SU-DHL-6 (cell line): ENCODE results near the gene MRPL39.

ENCODE experiments used
- H2AFZ ChIP-seq: fragments of 200-600 bp; sonication (generic); 2 replicates; pipeline ENCODE4 v1.6.1; 2014; ENCODE audit warnings: low read depth, mild to moderate bottlenecking, moderate library complexity, mixed read lengths, antibody characterized with exemption, low read length; ENCODE audit not compliant: severe bottlenecking
- H3F3A ChIP-seq: fragments of 200-600 bp; shearing (Covaris generic); 2 replicates; pipeline ENCODE4 v1.6.0; 2016; ENCODE audit warnings: antibody characterized with exemption, mild to moderate bottlenecking; ENCODE audit not compliant: insufficient read depth
- H3K27ac ChIP-seq: fragments of 200-600 bp; sonication (generic); 2 replicates; pipeline ENCODE4 v1.5.1; 2016; ENCODE audit warnings: low read depth, mild to moderate bottlenecking, low read length, moderate library complexity, mixed read lengths
- H3K27me3 ChIP-seq: fragments of 200-600 bp; sonication (generic), shearing (Covaris generic); 2 replicates; pipeline ENCODE4 v1.6.0; 2014; ENCODE audit warnings: mild to moderate bottlenecking, low read length
- H3K36me3 ChIP-seq: fragments of 200-600 bp; sonication (generic); 2 replicates; pipeline ENCODE4 v1.6.1; 2014; ENCODE audit warnings: mild to moderate bottlenecking, low read length, mixed read lengths
- H3K4me2 ChIP-seq: fragments of 300-600, 200-600 bp; shearing (Covaris generic), sonication (generic); 2 replicates; pipeline ENCODE4 v1.6.0; 2014; ENCODE audit warnings: low read length, low read depth, mild to moderate bottlenecking; ENCODE audit not compliant: poor library complexity, severe bottlenecking
- H3K4me3 ChIP-seq: fragments of 200-600 bp; sonication (generic); 2 replicates; pipeline ENCODE4 v1.5.1; 2014; ENCODE audit warnings: antibody characterized with exemption, low read length, mild to moderate bottlenecking, mixed read lengths; ENCODE audit not compliant: insufficient read depth, poor library complexity, severe bottlenecking
- H3K79me2 ChIP-seq: fragments of 200-600 bp; sonication (generic); 2 replicates; pipeline ENCODE4 v1.6.1; 2014; ENCODE audit warnings: mild to moderate bottlenecking, low read length, moderate library complexity; ENCODE audit not compliant: insufficient read depth
- H3K9ac ChIP-seq: fragments of 200-600 bp; sonication (generic); 2 replicates; pipeline ENCODE4 v1.7.0; 2014; ENCODE audit warnings: mild to moderate bottlenecking, low read length
- H3K9me2 ChIP-seq: fragments of 200-600 bp; sonication (generic); replicated peaks from 2 replicates; pipeline ENCODE4 v1.6.1; 2014; ENCODE audit warnings: low read length; ENCODE audit not compliant: insufficient read depth
- H3K9me3 ChIP-seq: fragments of 200-600 bp; sonication (generic); 2 replicates; pipeline ENCODE4 v1.6.1; 2014; ENCODE audit warnings: low read length, mixed read lengths; ENCODE audit not compliant: insufficient read depth
- H4K20me1 ChIP-seq: fragments of 200-600 bp; sonication (generic); 2 replicates; pipeline ENCODE4 v1.6.1; 2014; ENCODE audit warnings: low read depth, mild to moderate bottlenecking, antibody characterized with exemption, low read length, moderate library complexity, mixed read lengths
- EZH2phosphoT487 ChIP-seq: fragments of 200-600 bp; sonication (generic), shearing (Covaris generic); conservative IDR thresholded peaks from 2 replicates; pipeline ENCODE4 v1.6.1; 2018; ENCODE audit warnings: mild to moderate bottlenecking, antibody characterized with exemption, low read length, moderate library complexity, mixed read lengths
- TF ChIP-seq, protein P1 (sequence below): fragments of 200-600 bp; sonication (generic); IDR thresholded peaks from one replicate; pipeline ENCODE4 v1.5.1; 2017; ENCODE audit warnings: antibody characterized with exemption, mild to moderate bottlenecking, low read length, moderate library complexity; ENCODE audit not compliant: insufficient read depth, poor library complexity, severe bottlenecking

MRPL39 gene

DNA sequence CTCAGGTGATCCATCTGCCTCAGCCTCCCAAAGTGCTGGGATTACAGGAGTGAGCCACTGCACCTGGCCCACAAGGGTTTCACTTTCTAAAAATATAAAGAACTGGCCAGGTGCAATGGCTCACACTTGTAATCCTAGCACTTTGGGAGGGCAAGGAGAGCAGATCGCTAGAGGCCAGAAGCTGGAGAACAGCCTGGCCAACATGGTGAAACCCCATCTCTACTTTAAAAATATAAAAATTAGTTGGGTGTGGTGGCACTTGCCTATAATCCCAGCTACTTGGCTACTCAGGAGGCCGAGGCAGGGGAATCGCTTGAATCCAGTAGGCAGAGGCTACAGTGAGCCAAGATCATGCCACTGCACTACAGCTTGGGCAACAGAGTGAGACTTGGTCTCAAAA, 25.7 kb downstream of the MRPL39 start:
- peaks cover 13% of the 10 kb centered on the region for H3F3A ChIP-seq
- no peaks in the 10 kb centered on the region for H3K9me2 ChIP-seq
- H3K79me2 ChIP-seq = no peaks in the 10 kb centered on the region
- H2AFZ ChIP-seq = no peak overlapping the region
- H3K4me3 ChIP-seq = no peak overlapping the region
- TF ChIP-seq, protein P1, sequence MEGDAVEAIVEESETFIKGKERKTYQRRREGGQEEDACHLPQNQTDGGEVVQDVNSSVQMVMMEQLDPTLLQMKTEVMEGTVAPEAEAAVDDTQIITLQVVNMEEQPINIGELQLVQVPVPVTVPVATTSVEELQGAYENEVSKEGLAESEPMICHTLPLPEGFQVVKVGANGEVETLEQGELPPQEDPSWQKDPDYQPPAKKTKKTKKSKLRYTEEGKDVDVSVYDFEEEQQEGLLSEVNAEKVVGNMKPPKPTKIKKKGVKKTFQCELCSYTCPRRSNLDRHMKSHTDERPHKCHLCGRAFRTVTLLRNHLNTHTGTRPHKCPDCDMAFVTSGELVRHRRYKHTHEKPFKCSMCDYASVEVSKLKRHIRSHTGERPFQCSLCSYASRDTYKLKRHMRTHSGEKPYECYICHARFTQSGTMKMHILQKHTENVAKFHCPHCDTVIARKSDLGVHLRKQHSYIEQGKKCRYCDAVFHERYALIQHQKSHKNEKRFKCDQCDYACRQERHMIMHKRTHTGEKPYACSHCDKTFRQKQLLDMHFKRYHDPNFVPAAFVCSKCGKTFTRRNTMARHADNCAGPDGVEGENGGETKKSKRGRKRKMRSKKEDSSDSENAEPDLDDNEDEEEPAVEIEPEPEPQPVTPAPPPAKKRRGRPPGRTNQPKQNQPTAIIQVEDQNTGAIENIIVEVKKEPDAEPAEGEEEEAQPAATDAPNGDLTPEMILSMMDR = no peak
- no peak for TF ChIP-seq EZH2phosphoT487
- no peaks in the 10 kb centered on the region for H3K9me3 ChIP-seq
- H3K36me3 ChIP-seq = peaks cover 10% of the 10 kb centered on the region; the same call in 1 of the 2 replicates
- H3K4me2 ChIP-seq = no peak overlapping the region
- no peaks in the 10 kb centered on the region for H3K27me3 ChIP-seq
- no peaks in the 10 kb centered on the region for H4K20me1 ChIP-seq
- no peak overlapping the region for H3K9ac ChIP-seq
- no peak overlapping the region for H3K27ac ChIP-seq

DNA sequence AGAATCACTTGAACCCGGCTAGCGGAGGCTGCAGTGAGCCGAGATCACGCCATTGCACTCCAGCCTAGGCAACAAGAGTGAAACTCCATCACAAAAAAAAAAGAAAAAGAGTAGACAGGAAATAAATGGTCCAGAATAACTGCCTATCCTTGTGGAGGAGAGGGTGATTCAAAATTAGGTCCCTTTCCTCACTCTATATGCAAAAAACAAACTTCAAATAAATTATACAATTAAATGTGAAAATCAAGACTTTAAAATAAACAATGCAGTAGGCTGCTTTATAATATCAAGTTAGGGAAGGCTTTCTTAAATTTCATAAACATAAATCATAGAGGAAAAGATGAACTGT, 26.4 kb downstream of the MRPL39 start:
- Histone ChIP-seq H3K4me2 (no peak overlapping the region), H3K27ac (no peak overlapping the region), H3K27me3 (no peaks in the 10 kb centered on the region), H4K20me1 (no peaks in the 10 kb centered on the region), H3K36me3 (peaks cover 3% of the 10 kb centered on the region; the same call in 1 of the 2 replicates), H3K9me3 (no peaks in the 10 kb centered on the region), H3K9ac (no peak overlapping the region), H3K9me2 (no peaks in the 10 kb centered on the region), H3F3A (peaks cover 13% of the 10 kb centered on the region), H2AFZ (no peak overlapping the region), H3K79me2 (no peaks in the 10 kb centered on the region), H3K4me3 (no peak overlapping the region)
- TF ChIP-seq, protein P1 = no peak
- no peak for TF ChIP-seq EZH2phosphoT487

DNA sequence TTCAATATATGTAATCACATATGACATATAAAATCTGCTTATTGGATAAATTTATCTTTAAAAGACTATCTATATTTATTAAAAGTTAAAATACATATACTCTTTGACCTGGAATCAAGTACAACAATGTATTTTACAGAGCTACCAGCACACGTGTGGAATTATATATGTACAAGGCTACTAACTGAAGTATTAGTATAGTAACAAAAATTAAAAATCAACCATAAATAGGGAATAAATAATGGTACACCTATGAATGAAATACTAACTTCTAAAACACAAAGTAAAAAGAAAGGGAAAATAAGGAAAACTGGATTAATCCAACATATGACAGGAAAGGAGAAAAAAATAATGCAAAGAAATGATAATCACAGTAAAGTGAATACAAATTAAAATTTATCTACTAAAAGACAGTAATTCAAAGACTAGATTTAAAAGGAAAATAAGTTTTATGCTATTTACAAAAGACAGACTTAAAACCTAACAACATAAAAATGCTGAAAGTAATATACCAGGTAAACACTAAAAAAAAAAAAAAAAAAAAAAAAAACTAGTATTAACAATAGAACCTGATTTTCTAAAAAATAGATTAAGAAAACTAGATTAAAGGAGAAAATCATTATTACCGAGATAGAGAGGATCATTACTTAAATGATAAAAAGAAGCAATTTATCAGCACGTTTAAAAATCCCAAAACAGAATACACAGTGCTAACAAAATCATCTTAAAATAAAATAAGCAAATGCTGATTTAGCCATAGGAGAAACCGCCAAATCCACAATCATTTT, 27.9 kb downstream of the MRPL39 start:
- H3K36me3 ChIP-seq = no peaks in the 10 kb centered on the region
- H3K9me2 ChIP-seq = no peaks in the 10 kb centered on the region
- no peak for TF ChIP-seq EZH2phosphoT487
- TF ChIP-seq, protein P1 = no peak
- no peaks in the 10 kb centered on the region for H3K9me3 ChIP-seq
- H3K27me3 ChIP-seq = no peaks in the 10 kb centered on the region
- no peak overlapping the region for H3K9ac ChIP-seq
- H3F3A ChIP-seq = peaks cover 7% of the 10 kb centered on the region
- no peak overlapping the region for H3K4me3 ChIP-seq
- no peak overlapping the region for H3K27ac ChIP-seq
- H2AFZ ChIP-seq = no peak overlapping the region
- H4K20me1 ChIP-seq = no peaks in the 10 kb centered on the region
- no peak overlapping the region for H3K4me2 ChIP-seq
- no peaks in the 10 kb centered on the region for H3K79me2 ChIP-seq
